NCI-H1048 (cell line): ENCODE data around the gene GRK3.

ENCODE experiments used
- DNase-seq: peaks from one replicate; lab custom pipeline; 2025; lab: John Stamatoyannopoulos, UW

GRK3 gene

DNA sequence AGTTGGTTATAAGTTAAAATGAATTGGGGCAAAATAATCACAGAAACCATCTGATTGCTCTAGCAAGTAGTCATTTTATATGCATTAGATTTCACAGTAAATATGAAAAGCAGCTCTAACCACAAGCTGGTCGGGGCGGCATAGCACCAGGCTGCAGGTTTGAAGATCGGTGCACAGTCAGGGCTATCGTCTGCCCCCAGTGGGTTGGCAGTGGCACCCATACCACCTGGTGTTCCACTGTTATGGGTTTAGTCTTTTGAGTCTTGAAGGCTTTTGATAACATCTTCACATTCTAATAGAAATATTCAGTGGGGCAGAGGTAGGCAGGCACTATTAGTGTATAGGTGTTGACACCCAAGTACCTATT is 62.1 kb downstream of the GRK3 start:
- no peak for DNase-seq

DNA sequence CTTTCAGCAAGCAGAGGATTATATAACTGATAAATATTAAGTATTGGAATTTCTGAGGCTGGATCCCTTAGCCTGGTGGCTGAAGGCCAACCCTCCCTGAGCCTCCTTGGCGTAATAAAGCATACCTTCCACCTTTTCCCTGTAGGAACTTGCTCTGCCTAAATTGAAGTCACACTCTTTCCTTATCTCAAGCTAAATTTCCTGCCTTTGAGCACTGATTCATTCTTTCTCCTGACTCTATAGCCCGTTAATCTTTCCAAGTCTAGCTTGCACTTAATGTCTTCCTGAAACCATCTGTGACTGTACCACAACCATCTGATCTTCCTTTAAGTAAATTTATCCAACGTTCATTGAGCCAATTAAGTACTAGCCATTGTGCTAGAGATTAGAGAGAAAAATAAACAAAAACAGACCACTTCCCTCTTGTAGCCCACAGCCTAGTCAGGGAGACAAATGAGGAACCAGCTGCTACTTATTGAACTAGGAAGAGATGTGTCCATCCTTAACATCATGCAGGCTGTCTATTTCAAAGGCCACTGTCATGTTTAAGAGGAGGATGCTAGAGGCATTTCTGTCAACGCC is 62.9 kb downstream of the GRK3 start:
- DNase-seq = no peak

DNA sequence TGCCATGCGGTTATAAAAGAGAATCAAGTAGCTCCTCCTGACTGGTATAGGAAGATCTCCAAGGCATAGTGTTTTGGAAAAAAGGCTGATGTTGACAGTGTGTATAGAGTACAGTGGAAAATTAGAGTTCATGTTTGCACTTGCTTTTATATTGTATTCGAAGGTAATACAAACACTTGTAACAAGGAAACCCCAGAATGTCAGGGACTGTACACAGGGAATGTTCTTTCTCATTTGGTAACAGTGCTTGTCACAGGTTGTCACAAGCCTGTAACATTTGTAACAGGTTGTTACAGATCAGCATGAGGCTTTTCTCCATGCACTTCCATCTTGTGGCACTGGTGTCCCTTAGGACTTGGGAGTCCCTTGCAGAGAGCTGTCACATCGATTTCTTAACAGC is 64.0 kb downstream of the GRK3 start:
- no peak for DNase-seq

DNA sequence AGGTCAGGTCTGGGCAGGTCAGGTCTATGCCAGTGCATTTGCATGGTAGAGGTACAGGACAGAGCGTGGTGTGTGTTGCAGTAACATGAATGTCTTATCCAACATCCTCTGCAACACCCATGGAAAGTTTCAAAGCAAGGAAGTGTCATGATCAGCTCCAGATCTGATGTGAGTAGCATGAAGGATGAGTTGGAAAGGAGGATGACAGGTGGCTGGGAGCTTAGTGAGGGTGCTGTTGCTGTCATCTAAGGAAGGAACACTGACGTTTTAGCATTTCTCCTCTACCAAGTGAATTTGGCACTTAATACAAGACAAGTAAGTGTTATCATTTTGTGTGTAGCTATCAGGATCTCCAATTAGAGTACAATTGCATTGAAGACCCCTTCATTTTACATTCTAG is 65.1 kb downstream of the GRK3 start:
- DNase-seq = no peak

DNA sequence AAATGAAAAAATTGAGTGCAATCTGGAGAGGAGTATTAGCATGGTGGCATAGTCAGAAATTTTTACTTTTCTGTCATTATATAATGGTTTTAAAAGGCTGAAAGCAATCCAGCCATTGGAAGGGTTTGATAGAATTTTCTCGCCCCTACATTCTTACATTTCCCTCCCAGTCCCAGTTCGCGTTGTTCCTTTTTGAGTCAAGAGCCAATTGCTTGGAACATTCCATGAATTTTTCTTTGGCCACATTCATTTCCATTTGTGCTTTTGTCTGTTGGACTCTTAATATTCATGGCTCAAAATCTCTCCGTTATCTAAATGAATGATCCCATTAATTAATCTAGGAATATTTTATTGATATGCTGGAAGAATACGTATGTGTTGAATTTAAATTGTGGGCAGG is 66.0 kb downstream of the GRK3 start:
- no peak for DNase-seq

DNA sequence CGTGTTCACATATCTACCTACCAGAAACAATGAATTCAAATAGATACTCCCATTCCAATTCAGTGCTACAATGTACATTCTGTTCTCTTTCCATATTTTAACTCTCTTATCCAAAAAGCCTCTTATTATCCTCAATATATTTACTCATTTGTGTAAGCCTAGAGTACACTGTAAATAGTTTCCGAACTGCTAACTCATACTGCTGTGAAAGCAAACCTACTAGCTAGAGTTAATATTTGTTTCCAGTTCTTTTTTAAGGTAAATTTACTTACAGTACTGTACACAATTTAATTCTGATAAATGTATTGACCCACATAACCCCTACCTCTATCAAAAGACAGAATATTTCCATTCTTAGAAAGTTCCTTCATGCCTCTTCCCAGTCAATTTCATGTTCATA is 71.8 kb downstream of the GRK3 start:
- no peak for DNase-seq

DNA sequence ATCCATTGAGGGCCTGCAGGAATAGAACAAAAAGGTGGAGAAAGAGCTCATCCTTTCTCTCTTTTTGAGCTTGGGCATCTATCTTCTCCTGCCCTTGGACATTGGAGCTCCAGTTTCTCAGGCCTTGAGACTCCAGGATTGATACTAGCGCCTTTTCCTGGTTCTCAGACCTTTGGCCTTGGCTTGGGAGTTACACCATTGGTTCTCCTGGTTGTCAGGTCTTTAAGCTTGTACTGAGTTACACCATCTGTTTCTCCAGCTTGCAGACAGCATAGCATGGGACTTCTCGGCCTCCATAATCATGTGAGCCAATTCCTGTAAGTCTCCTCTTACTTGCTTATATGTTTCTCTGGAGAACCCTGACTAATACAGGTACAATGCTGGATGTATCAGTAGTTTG is 72.6 kb downstream of the GRK3 start:
- DNase-seq = no peak

DNA sequence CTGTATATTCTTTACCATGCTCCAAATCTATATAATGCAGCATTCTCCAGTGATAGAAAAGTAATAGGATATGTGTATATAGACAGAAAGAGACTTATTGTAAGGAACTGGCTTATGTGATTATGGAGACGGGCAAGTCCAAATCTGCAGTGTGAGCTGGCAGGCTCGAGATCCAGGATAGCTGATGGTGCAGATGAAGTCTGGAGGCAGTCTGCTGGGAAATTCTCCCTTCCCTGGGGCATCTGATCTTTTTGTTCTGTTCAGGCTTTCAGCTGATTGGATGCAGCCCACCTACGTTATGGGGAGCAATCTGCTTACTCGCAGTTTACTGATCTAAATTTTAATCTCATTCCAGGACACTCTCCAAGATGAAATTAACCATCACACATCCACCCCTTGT is 73.2 kb downstream of the GRK3 start:
- DNase-seq = no peak

DNA sequence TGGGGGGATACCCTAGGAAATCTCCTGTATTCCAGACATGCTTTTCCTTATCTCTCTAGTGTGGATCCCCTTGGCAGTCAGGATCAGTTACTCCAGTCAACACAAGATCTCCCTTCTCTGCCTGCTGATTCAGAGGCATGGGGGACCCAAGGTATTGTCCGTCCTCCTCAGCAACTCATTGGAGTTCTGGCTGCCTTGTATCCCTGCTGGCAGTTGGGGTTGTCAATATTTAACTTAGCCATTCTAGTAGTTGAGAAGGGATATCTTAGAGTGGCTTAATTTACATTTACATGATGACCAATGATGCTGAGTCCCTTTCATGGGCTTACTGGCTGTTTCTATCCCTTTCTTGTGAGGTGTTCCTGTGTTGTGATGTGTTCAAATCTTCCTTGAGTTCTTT is 74.2 kb downstream of the GRK3 start:
- DNase-seq = no peak

DNA sequence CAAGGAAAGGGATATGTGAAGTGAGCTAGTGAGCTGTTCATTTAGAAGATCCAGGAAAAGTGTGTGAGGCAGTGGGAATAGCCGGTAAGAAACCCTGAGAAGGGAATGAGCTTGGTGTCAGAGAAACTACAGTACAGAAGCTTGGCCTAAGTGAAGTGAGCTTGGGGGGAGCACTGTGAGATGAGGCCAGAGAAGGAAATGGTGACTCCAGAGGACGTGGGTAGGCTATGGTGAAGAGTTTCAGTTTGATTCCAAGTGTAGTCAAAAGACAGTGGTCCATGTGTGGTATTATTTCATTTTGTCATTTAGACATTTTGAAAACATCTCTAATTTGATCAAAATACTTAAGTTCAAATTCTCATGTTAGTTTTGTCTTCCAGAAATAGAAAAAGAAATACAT is 77.2 kb downstream of the GRK3 start:
- no peak for DNase-seq

DNA sequence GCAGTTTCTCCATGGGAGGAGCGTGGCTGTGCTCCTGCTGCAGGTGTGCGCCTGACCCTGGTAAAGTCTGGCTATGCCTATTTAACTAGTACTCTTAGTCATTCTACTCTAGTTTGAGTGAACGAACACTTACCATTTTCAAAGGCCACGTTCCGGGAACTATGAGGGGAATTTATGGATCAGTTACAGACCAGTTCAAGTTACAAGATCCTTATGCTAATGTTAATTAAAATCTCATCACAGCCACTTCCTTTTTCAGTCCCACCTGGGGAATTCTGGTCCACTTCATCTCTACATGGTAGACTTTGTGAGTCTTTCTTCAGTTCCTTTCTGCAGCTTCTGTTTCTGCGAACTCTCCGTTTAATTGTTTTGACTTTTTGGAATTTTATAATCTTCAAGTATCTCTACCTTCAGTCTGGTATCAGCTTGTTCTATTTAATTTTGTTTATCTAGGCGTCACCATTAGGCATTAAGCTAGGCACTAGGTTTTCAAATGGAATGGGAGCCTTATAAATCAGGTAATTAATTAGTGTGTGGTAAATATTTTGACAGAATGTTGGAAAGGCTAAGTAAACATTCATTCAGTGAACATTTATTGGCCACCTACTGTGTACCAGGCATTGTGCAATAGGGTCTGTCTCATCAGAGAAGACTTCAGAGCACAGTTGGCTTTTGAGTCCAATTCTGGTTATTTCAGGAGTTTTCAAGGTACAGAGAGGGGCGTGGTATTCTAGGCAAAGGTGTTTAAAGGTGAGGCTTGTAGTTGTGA is 78.9 kb downstream of the GRK3 start:
- DNase-seq = no peak

DNA sequence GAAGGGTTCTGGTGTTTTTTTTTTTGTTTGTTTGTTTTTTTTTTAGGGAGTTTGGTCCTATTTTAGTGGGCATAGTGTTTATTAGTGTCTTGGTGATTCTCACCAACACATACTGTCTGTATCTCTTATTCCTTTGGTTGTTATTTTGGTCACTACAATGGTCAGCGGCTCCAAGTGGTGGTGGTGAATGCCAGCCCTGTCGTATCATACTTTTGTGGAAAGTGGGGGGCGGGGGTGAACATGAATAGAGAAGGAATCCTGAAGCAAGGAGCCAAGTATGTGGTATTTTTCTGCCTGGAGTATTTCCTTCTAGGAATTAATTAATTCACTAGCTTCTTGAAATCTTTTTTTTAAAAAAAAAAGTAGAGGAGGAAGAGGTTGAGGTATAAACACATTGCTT is 79.6 kb downstream of the GRK3 start:
- no peak for DNase-seq

DNA sequence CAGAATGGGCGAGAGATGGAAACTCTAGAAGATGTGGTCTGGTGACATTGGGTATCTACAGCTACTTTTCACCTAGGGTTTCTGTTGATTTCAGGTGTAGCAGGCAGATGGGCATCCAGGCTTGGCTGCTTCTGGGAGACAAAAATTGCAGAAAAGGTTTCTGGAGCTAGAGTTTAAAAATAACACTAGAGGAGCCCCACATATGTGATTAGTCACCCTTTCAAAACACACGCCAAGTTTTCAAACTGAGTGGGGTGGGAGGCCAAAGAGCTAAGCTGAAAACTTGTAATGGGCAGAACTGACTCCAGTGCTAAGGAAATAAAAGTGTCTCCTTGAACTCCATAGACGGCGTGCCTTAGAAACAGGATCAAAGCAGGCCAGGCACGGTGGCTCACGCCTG is 80.8 kb downstream of the GRK3 start:
- no peak for DNase-seq

DNA sequence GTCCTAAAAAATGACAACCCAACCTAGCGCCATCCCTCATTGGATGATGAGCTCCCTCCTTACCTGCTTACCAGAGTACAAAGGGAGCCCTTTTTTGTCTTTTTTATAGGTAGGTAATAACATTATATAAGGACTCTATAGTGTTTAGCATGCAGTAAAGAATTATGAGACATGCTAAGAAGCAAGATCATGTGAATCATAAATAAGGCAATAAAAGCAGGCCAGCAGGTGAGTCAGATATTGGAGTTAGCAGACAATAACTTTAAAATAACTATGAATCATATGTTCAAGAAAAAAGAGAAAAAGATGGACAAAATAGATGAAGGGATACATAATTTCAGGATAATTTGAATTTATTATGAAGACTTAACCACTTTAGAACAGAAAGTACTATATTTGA is 81.5 kb downstream of the GRK3 start:
- DNase-seq = no peak

DNA sequence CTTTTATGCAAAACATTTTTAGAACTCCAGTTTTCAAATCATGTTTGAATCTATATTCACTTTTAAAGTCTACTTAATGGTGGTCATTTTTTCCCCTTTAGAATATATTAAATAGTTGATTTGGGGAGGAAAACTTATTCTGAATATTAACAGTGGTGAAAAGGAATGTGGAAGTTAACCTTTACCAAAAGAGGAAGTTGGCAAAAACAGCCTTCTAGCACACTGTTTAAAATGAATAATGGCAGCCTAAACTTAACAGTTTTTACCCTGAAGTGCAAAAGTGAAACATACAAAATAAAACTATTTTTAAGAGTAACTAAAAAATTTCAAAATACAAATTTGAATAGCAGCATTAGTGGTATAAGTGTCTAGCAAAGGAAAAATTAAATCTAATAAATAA is 86.4 kb downstream of the GRK3 start:
- no peak for DNase-seq

DNA sequence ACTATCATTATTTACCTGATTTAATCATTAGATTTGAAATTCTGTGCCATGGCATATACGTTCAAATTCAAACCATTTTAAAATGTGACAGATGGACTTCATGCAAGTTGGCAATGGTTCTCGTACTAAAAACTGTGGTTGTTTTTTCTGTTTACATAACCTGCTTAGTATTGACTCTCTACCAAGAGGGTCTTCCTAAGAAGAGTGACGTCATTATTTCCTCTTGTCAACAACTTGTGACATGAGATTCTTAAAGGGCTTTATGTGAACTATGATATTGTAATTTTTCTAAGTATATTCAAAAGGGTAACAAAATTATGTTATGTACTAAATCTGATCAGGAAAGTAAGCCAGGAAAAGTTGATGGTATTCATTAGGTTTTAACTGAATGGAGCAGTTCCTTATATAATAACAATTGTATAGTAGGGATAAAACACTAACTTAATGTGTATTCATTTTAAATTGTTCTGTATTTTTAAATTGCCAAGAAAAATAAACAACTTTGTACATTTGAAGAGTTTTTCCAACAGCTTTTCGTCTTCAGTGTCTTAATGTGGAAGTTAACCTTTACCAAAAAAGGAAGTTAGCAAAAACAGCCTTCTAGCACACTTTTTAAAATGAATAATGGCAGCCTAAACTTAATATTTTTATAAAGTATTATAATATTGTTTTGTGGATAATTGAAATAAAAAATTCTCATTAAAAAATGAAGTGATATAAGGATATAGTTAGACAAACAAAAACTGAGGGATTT is 87.0 kb downstream of the GRK3 start:
- no peak for DNase-seq

DNA sequence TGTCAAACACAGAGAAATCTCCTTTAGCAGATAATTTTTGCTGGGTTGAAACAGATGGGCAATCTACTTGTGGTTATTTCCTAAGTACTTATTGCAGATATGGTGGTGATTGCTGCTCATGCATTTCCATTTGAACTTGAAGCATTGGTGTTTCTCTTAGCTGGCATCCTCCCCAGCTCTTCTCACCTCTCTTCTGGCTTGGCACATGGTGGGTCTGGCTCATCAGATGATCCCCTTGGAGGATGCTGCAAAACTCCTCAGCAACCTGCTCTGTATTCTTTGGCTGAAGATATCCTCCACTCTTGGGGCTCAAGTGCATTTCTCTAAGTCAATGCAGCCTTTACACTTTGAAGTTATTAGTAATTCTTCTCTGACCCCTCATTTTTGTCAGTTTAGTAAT is 90.2 kb downstream of the GRK3 start:
- DNase-seq = no peak

DNA sequence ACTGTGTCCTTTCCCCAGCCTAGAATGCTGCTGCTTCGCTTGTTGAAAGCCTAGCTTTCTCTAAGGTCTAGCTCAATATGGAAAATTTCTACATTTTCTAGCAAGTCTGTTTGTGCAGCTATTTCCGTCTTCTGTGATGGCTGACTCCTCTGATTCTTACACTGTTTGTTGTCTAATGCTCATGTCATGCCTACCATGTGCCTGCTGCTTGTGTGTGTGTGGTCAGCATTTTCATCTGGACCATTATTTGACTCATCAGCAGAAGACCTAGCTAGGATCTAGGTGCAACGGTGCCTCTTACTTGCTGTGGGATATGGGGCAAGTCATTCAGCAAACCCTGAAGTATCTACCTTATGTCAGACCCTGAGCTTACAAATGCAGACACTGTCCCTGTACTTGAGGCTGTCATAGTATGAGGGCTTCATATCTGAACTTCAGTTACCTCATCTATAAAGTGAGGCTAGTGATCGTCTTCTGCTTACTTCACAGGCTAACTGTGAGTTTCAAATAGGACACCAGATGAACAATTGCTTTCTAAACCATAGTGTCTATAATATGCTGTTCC is 91.0 kb downstream of the GRK3 start:
- DNase-seq = no peak

DNA sequence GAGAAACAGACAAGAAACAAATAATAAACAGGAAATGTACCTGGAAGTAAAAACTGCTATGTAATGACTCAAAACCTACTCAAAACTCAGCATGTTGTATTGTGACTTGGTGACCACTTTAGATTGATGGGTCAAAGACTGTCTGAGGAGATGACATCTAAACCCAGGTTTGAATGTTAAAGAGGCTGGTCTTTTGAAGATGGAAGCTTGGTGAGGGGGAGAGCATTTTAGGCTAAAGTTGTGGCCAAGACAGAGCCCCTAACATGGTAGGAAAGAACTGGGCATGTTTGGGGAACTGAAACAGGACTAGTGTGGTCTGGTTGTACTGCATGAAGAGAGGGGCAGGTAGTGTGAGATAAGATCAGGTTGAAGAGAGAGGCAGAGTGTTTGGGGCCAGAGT is 92.2 kb downstream of the GRK3 start:
- DNase-seq = no peak

DNA sequence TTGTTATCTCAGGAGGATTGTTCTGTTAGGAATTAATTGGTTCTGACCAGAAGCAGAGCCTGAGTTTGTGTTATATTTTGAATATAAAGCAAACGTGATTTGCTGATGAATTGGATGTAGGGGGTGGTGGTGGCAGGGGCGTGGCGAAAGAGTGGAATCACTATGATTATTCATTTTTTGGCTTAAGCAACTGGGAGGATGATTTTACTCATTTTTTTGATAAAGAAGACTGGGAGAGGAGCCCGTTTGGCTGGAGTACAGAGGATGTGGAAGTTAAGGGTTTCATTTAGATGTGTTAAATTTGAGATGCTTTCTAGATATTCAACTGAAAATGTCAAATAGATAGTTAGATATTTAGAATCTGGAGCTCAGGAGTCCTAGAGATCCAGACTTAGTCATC is 94.2 kb downstream of the GRK3 start:
- DNase-seq = no peak

DNA sequence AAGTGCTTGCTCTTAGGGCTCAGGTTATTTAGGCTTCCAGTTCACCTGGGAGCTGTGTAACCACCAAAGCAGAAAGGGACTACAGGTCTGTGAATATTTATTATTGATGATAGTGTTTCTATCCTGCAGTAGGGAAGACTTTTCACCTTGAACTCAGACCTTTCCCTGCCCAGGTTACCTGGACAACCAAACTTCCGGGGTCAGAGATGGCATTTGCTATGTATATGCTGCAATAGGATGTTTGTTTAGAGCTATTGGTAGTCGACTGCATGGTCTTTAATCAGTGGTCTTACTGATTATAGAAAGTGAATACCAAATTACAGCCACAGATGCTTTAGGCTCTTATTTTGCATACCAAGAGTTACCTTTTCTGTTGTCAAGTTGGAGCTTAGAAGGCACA is 94.9 kb downstream of the GRK3 start:
- DNase-seq = no peak

DNA sequence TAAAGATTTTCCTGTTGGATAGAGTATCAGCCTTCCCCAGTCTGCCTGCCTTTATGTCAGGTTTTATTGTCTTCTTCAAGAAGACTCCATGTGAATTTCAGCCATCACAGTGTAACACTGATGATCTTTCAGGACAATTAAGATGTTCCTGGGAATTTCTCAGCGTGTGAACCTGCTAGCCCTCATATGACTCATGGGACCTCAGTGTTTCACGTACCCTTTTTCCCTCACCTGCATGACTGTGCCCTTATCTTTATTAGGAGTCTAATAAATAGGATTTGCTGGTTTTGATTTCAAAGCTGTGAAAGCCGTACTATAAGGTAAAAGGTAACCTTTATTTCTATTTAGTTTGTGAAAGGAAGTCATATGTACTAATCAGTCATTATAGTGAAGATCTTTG is 95.9 kb downstream of the GRK3 start:
- DNase-seq = no peak

DNA sequence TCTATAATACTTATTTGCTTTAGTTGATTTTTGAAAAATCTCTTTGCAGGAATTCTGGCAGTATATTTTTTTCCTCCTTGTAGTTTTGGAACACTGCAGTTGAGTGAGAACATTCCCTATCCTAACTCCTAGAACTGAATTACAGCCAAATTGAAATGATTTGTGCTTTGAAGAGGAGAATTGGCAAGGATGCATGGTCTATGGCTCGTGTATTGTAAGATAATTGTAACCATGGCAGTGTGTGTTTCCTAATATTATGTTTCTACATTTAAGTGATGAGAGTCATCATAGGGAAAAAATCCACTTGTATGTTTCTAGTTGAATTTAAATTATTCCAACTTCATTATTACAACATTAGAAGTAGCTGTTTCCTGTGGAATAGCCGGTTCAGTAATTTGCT is 96.6 kb downstream of the GRK3 start:
- DNase-seq = no peak
